AG09309 (cell line): Measurements from ENCODE around the gene DNAI4.
"Not testable (repeated sequence)": the region's sequence is repeated elsewhere in the genome, so short reads cannot be mapped to it uniquely, and the experiment has no call there.

ENCODE experiments used
- DNase-seq: peaks from one replicate; pipeline ENCODE4 v3.0.0-alpha.2; 2010; ENCODE audit warnings: low read depth
- H3K4me3 ChIP-seq: 2 replicates; pipeline ENCODE4 v1.5.1; 2011; ENCODE audit warnings: mild to moderate bottlenecking, low read depth, low read length, moderate library complexity; ENCODE audit not compliant: control insufficient read depth
- TF ChIP-seq, protein P1 (sequence below): IDR thresholded peaks from 2 replicates; pipeline ENCODE4 v1.5.1; 2011; ENCODE audit warnings: mild to moderate bottlenecking, low read depth, low read length, inconsistent platforms; ENCODE audit not compliant: insufficient read depth, control insufficient read depth; ENCODE audit errors: missing control alignments

DNAI4 gene

DNA sequence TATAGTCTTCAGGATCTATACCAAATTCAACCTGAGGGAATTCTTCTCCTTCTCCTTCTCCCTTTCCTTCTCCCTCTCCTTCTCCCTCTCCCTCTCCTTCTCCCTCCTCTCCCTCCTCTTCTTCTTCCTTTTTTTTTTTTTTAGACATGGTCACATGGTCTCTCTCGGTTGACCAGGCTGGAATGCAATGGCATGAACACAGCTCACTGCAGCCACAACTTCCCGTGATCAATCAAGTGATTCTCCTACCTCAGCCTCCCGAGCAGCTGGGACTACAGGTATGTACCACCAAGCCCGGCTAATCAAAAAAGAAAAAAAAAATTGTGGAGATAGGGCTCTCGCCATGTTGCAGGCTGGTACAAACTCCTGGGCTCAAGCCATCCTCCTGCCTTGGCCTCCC, 51.5 kb downstream of the DNAI4 start:
- TF ChIP-seq, protein P1, sequence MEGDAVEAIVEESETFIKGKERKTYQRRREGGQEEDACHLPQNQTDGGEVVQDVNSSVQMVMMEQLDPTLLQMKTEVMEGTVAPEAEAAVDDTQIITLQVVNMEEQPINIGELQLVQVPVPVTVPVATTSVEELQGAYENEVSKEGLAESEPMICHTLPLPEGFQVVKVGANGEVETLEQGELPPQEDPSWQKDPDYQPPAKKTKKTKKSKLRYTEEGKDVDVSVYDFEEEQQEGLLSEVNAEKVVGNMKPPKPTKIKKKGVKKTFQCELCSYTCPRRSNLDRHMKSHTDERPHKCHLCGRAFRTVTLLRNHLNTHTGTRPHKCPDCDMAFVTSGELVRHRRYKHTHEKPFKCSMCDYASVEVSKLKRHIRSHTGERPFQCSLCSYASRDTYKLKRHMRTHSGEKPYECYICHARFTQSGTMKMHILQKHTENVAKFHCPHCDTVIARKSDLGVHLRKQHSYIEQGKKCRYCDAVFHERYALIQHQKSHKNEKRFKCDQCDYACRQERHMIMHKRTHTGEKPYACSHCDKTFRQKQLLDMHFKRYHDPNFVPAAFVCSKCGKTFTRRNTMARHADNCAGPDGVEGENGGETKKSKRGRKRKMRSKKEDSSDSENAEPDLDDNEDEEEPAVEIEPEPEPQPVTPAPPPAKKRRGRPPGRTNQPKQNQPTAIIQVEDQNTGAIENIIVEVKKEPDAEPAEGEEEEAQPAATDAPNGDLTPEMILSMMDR: no peak
- DNase-seq: no peak
- H3K4me3 ChIP-seq: no peak overlapping the region

DNA sequence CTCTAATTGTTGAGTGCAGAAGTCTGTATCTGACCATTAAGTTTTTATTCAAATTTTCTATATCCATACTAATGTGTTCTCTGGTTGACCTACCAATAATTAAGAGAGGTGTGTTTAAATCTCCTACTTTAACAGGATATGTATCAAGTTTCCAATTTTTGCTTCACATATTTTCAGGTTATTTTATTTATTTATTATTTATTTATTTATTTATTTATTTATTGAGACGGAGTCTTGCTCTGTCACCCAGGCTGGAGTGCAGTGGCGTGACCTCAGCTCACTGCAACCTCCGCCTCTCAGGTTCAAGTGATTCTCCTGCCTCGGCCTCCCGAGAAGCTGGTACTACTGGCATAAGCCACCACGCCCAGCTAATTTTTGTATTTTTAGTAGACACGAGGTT, 52.6 kb downstream of the DNAI4 start:
- H3K4me3 ChIP-seq, DNase-seq: not testable (repeated sequence)

DNA sequence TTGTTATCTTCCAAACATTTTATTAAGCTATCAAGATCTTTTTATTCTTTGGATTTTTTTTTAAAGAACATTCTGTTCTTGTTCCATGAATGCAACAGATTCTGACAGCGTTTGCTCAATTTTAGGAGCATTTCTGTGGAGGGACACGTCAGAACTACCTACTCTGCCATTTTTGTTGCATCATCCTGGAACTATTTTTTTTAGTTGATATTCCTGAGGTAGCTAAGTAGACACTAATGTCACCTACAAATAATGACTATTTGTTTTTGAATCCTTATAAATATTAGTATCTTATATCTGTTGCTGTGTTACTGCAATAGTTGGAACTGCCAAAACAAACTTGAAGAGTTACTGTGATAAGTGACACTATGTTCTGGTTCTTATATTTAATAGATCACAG, 57.2 kb downstream of the DNAI4 start:
- TF ChIP-seq, protein P1: no peak
- no peak for DNase-seq
- H3K4me3 ChIP-seq: no peak overlapping the region

DNA sequence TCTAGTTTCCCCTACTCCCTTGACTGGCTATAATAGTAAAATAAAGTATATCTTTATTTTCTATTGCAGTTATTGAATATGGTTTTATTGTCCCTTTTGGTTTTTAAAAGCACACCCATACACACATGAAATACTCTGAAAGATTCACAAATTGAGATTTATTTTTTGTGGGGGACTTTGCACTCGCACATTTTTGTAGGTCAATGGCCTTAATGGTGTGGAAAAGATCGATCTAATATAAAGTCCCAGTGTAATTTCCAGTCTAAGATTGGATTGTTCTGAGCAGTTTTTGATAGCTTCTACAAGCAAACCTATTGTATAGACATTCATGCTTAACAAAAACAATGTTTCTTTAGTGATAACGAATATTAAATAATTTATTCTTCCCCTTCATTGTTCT, 64.1 kb downstream of the DNAI4 start:
- DNase-seq: no peak
- H3K4me3 ChIP-seq: no peak overlapping the region
- TF ChIP-seq, protein P1: no peak

DNA sequence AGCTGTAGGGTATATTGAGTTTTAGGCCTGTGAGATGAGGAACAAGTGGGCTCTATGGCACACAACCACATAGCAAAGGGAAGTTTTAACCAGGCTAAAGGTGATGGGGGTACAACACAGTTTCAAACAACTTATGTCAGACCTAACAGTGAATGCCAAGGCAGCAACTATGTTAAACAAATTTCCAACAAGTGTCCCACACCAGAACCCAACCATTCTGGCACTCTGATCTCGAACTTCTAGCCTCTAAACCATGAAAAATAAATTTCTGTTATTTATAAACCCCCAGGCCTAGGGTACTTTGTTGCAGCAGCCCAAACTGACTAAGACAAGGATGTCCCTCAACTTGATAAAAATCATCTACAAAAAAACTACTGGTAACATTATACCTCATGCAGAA, 71.3 kb downstream of the DNAI4 start:
- no peak overlapping the region for H3K4me3 ChIP-seq
- TF ChIP-seq, protein P1: no peak

DNA sequence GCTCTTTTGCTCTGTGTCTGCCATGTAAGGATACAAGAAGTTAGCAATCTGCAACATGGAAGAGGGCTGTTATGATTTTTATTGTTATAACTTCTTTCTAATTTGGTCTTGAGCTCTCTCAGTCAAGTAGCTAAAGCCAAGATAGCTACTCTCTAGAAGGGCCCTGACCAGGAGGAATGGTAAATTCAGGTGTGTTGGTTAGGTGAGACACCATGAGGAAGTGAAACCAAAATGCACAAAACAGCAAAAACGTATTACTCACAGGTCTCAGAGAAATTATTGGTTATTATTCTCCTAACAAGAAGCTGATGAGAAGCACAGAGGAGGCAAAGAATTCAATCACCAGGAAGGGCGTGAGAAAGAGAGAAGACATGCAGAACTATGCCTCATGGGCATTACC, 71.8 kb downstream of the DNAI4 start:
- no peak for DNase-seq
- no peak overlapping the region for H3K4me3 ChIP-seq
- TF ChIP-seq, protein P1: no peak

More for the DNA sequence above, 71.3 kb downstream of the DNAI4 start:
- no peak for DNase-seq

DNA sequence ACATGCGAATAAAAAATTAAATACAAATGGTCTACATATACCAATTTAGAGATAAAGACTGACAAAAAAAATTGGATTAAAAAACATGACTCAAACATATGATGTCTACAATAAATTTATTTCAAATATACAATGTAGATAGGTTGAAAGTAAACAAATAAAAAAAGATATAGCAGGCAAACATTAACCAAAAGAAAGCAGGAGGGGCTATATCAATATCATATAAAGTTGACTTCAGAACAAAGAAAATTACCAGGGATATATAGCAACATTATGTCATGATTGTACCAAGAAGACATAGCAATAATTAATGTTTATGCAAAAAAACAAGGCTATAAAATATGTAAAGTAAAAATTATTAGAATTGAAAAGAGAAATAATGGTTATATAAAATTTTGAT, 73.7 kb downstream of the DNAI4 start:
- H3K4me3 ChIP-seq: no peak overlapping the region
- TF ChIP-seq, protein P1: no peak
- DNase-seq: no peak
